ENCODE data around the gene NAT8L.

- TF ChIP-seq TCF7L2 (IDR thresholded peaks at IDR 0.05; ENCODE audit: low read depth, low read length) (no peak), CTCF (IDR thresholded peaks at IDR 0.05) (no peak), SIN3A (IDR thresholded peaks at IDR 0.05; ENCODE audit: borderline replicate concordance, insufficient read depth, low read depth, low read length) (no peak), POLR2AphosphoS5 (IDR thresholded peaks at IDR 0.05; ENCODE audit: low read depth, low read length) (no peak)
- TF ChIP-seq, protein P1, sequence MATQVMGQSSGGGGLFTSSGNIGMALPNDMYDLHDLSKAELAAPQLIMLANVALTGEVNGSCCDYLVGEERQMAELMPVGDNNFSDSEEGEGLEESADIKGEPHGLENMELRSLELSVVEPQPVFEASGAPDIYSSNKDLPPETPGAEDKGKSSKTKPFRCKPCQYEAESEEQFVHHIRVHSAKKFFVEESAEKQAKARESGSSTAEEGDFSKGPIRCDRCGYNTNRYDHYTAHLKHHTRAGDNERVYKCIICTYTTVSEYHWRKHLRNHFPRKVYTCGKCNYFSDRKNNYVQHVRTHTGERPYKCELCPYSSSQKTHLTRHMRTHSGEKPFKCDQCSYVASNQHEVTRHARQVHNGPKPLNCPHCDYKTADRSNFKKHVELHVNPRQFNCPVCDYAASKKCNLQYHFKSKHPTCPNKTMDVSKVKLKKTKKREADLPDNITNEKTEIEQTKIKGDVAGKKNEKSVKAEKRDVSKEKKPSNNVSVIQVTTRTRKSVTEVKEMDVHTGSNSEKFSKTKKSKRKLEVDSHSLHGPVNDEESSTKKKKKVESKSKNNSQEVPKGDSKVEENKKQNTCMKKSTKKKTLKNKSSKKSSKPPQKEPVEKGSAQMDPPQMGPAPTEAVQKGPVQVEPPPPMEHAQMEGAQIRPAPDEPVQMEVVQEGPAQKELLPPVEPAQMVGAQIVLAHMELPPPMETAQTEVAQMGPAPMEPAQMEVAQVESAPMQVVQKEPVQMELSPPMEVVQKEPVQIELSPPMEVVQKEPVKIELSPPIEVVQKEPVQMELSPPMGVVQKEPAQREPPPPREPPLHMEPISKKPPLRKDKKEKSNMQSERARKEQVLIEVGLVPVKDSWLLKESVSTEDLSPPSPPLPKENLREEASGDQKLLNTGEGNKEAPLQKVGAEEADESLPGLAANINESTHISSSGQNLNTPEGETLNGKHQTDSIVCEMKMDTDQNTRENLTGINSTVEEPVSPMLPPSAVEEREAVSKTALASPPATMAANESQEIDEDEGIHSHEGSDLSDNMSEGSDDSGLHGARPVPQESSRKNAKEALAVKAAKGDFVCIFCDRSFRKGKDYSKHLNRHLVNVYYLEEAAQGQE (IDR thresholded peaks at IDR 0.05; ENCODE audit: insufficient read depth in 1 of 2, low read depth in 2 of 2, low read length in 1 of 2): no peak
Observed at GRCh38 chr4:2046031-2046961, 12.8 kb upstream of the NAT8L start.

All from Panc1 (cell line).